ENCODE results near the gene MTHFSD. TPM values are rescaled to one million over a fixed set of nuclear protein-coding genes. Genes with fewer than 3 reads are reported as not detected.

The MTHFSD gene
- total and polyA plus RNA-seq, 2 experiments from 2014 or later: 11.5 to 21.5 TPM

DNA sequence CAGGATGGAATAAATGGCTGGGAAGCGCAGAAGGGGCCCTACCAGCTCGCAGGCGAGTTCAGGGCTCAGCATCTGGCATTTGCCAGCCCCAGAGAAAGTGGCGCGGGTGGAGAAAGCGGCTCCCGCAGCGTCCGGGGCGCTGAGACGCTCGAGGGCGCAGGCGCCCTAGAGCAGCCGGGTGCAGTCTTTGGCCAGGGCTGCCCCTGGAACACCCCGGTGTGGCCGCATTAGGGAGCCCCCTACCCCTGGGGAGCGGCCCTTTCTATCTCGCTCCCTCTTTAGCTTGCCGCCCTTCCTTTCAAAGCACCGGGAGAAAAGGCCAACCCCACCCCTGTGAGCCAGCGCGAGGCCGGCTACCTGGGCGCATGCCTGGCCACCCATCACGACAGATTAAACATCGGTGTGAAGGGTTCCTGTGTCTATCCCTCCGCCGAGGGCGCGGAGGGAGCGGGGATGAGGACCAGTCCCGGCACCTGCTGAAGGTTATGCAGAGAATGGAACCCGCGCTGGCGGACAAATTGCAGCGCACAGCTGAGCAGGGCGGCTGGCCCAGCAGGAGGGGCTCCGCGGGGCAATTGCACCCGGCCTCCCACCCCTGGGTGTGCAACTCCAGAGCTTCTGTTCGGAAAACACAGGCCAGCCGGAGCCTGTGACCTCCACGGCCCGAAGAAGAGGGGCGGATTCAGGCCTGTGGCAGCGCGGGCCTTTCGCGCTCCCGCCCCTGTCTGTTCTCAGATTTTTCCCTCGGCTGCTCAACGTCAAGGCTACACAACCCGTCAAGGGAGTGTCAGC lies 60.3 kb downstream of the MTHFSD start:
- H3K4me1 ChIP-seq (ENCODE audit: insufficient read depth): peaks cover 39% of the 10 kb centered on the region
- no peak for DNase-seq (ENCODE audit: low spot score)
- no peak overlapping the region for H3K4me3 ChIP-seq
- H3K36me3 ChIP-seq (replicated peaks; ENCODE audit: insufficient read depth, low read depth): no peaks in the 10 kb centered on the region
- no peak overlapping the region for H2AFZ ChIP-seq
- H3K79me2 ChIP-seq: peaks cover 85% of the 10 kb centered on the region
- no peaks in the 10 kb centered on the region for H3K9me2 ChIP-seq (replicated peaks; ENCODE audit: insufficient read depth)
- peaks cover 99% of the 10 kb centered on the region for H3K27me3 ChIP-seq
- 21% methylated on average over 54 of the region's 54 CpGs for WGBS (ENCODE audit: low lambda C conversion rate, missing lambda C conversion rate)
- peaks cover 2% of the 10 kb centered on the region for H4K20me1 ChIP-seq (ENCODE audit: insufficient read depth, poor library complexity, severe bottlenecking)
- peak overlapping the region; percentile 89 for H3K4me2 ChIP-seq
- peak overlapping the region; percentile 83 for H3K27ac ChIP-seq
- H3K9me3 ChIP-seq (ENCODE audit: low read depth): no peaks in the 10 kb centered on the region
- TF ChIP-seq EZH2phosphoT487 (IDR thresholded peaks at IDR 0.05; ENCODE audit: low read depth, severe bottlenecking, unreplicated experiment) (no peak), EZH2 (IDR thresholded peaks at IDR 0.05; ENCODE audit: borderline replicate concordance) (peak; percentile 16)

DNA sequence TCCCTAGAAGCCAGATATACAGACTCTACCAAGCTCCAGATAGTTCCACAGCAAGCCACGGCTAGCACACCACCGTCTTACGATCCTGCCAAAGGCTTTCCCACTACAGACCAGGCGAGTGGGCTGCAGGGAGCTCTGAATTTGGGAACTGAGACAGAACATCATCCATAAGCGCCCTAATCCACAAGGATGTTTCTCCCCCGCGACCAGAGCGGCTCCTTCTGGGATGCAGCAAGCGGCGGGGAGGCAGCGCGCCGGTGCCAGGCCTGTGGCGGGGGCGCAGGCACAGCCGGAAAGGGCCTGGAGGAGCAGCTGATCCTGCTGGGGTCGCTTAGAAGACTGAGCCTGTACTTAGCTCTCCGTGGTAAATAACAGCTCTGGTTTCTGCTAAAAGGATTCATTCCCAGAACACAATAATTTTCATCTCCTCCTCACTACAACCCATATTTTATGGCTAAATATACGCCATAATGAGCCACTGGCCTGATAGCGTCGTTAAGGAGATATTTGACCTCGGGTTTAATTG lies 60.9 kb downstream of the MTHFSD start:
- Histone ChIP-seq H4K20me1 (ENCODE audit: insufficient read depth, poor library complexity, severe bottlenecking) (peaks cover 2% of the 10 kb centered on the region), H3K4me3 (no peak overlapping the region), H2AFZ (no peak overlapping the region), H3K4me2 (peak overlapping the region; percentile 89), H3K9me2 (replicated peaks; ENCODE audit: insufficient read depth) (no peaks in the 10 kb centered on the region), H3K4me1 (ENCODE audit: insufficient read depth) (peaks cover 37% of the 10 kb centered on the region), H3K79me2 (peaks cover 84% of the 10 kb centered on the region), H3K27me3 (peaks cover 99% of the 10 kb centered on the region), H3K36me3 (replicated peaks; ENCODE audit: insufficient read depth, low read depth) (no peaks in the 10 kb centered on the region), H3K27ac (peak overlapping the region; percentile 83), H3K9me3 (ENCODE audit: low read depth) (no peaks in the 10 kb centered on the region)
- WGBS (ENCODE audit: low lambda C conversion rate, missing lambda C conversion rate): 20% methylated on average over 22 of the region's 22 CpGs
- TF ChIP-seq, protein P1, sequence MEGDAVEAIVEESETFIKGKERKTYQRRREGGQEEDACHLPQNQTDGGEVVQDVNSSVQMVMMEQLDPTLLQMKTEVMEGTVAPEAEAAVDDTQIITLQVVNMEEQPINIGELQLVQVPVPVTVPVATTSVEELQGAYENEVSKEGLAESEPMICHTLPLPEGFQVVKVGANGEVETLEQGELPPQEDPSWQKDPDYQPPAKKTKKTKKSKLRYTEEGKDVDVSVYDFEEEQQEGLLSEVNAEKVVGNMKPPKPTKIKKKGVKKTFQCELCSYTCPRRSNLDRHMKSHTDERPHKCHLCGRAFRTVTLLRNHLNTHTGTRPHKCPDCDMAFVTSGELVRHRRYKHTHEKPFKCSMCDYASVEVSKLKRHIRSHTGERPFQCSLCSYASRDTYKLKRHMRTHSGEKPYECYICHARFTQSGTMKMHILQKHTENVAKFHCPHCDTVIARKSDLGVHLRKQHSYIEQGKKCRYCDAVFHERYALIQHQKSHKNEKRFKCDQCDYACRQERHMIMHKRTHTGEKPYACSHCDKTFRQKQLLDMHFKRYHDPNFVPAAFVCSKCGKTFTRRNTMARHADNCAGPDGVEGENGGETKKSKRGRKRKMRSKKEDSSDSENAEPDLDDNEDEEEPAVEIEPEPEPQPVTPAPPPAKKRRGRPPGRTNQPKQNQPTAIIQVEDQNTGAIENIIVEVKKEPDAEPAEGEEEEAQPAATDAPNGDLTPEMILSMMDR (IDR thresholded peaks at IDR 0.05; ENCODE audit: poor library complexity): no peak
- TF ChIP-seq EZH2 (IDR thresholded peaks at IDR 0.05; ENCODE audit: borderline replicate concordance) (no peak), EZH2phosphoT487 (IDR thresholded peaks at IDR 0.05; ENCODE audit: low read depth, severe bottlenecking, unreplicated experiment) (no peak)
- no peak for DNase-seq (ENCODE audit: low spot score)

DNA sequence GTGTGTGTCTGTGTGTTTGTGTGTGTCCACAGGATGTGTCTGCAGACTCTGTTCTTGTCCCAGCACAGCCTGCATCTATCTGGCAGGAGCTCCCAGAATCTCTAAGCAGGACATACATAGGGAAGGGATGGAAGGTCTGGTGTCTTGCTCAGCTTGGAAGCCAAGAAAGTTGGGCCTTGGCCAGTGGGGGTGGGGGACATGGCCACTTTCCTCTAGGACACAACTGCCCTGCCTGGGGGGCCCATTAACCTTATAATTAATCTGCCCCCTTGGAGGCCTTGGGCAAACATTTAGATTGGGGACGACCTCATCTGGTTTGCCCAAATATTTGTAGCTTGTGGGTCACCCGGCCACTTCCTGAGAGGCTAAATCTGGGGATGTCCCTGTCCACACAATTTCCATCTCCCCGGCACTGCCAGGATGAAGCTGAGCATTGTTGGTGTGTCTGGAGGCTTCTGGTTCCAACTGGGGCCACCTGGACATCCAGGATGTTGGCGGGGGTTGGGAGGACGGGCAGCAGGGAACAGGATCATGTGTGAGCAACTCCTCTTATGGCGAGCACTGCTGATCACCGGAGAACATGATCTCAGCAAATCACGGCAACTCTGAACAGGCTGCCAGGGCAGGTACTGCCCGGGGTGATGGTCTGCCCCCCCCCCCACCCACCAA lies 61.9 kb downstream of the MTHFSD start:
- WGBS (ENCODE audit: low lambda C conversion rate, missing lambda C conversion rate): 71% methylated on average over 9 of the region's 9 CpGs
- Histone ChIP-seq H3K4me2 (peak overlapping the region; percentile 89), H2AFZ (no peak overlapping the region), H3K36me3 (replicated peaks; ENCODE audit: insufficient read depth, low read depth) (no peaks in the 10 kb centered on the region), H3K79me2 (peaks cover 76% of the 10 kb centered on the region), H4K20me1 (ENCODE audit: insufficient read depth, poor library complexity, severe bottlenecking) (peaks cover 2% of the 10 kb centered on the region), H3K27ac (peak overlapping the region; percentile 83), H3K9me3 (ENCODE audit: low read depth) (no peaks in the 10 kb centered on the region), H3K9me2 (replicated peaks; ENCODE audit: insufficient read depth) (no peaks in the 10 kb centered on the region), H3K4me1 (ENCODE audit: insufficient read depth) (peaks cover 26% of the 10 kb centered on the region), H3K4me3 (no peak overlapping the region), H3K27me3 (peaks cover 95% of the 10 kb centered on the region)
- no peak for DNase-seq (ENCODE audit: low spot score)
- TF ChIP-seq, protein P1 (IDR thresholded peaks at IDR 0.05; ENCODE audit: poor library complexity): no peak
- TF ChIP-seq EZH2phosphoT487 (IDR thresholded peaks at IDR 0.05; ENCODE audit: low read depth, severe bottlenecking, unreplicated experiment): no peak
- no peak for TF ChIP-seq EZH2 (IDR thresholded peaks at IDR 0.05; ENCODE audit: borderline replicate concordance)
